CD4-positive, CD25-positive, alpha-beta regulatory T cell (primary cell): ENCODE data around the gene SPATA33. TPM values are rescaled to one million over a fixed set of nuclear protein-coding genes. Genes with fewer than 3 reads are reported as not detected.

Source experiments
- ATAC-seq, 2 donors: fragments of 150-1000 bp; cut with Tn5 transposase; one replicate each; pipeline ENCODE4 v1.10.0; 2021; ENCODE audit warnings: low read depth in 2 of 2, moderate number of reproducible peaks in 2 of 2, moderate library complexity in 1 of 2
- DNase-seq, 3 donors: peaks; one replicate each; pipeline versions ENCODE4 v3.0.0 to v3.0.0-alpha.2; 2012 to 2022; ENCODE audit warnings: mixed read lengths in 1 of 3
- H3K27ac ChIP-seq: one replicate; pipeline ENCODE4 v1.7.0; 2013; ENCODE audit warnings: mild to moderate bottlenecking, low read length; ENCODE audit not compliant: insufficient read depth, poor library complexity, severe bottlenecking
- H3K27me3 ChIP-seq: one replicate; pipeline ENCODE4 v1.7.0; 2013; ENCODE audit warnings: low read length; ENCODE audit not compliant: control insufficient read depth, insufficient read depth
- H3K36me3 ChIP-seq: one replicate; pipeline ENCODE4 v1.7.0; 2013; ENCODE audit warnings: mild to moderate bottlenecking, low read length, moderate library complexity; ENCODE audit not compliant: control insufficient read depth, insufficient read depth
- H3K4me1 ChIP-seq: 2 replicates; pipeline ENCODE4 v1.7.0; 2013; ENCODE audit warnings: mild to moderate bottlenecking, low read length; ENCODE audit not compliant: insufficient read depth, control insufficient read depth, poor library complexity, severe bottlenecking
- H3K4me3 ChIP-seq: one replicate; pipeline ENCODE4 v1.7.0; 2013; ENCODE audit warnings: low read depth, mild to moderate bottlenecking, low read length, moderate library complexity
- H3K9me3 ChIP-seq, 2 experiments: 1 replicate in 1 of 2; 2 replicates in 1 of 2; pipeline ENCODE4 v1.7.0; 2013; ENCODE audit warnings: low read length in 2 of 2, mild to moderate bottlenecking in 1 of 2, moderate library complexity in 1 of 2; ENCODE audit not compliant: control insufficient read depth in 2 of 2
- H3K27ac Mint-ChIP-seq, 3 donors: one replicate each; pipeline ENCODE4 v1.8.0; 2020 to 2022; ENCODE audit warnings: mild to moderate bottlenecking in 3 of 3, mixed read lengths in 3 of 3, moderate library complexity in 2 of 3
- H3K27me3 Mint-ChIP-seq: one replicate; pipeline ENCODE4 v1.8.0; 2022; ENCODE audit warnings: mild to moderate bottlenecking, mixed read lengths
- H3K36me3 Mint-ChIP-seq: one replicate; pipeline ENCODE4 v1.8.0; 2020; ENCODE audit warnings: mixed read lengths
- H3K4me1 Mint-ChIP-seq, 4 donors: one replicate each; pipeline ENCODE4 v1.8.0; 2020 to 2022; ENCODE audit warnings: mixed read lengths in 4 of 4, mild to moderate bottlenecking in 1 of 4
- H3K4me3 Mint-ChIP-seq, 4 donors: one replicate each; pipeline ENCODE4 v1.8.0; 2020 to 2022; ENCODE audit warnings: mild to moderate bottlenecking in 4 of 4, mixed read lengths in 4 of 4, moderate library complexity in 3 of 4
- H3K9me3 Mint-ChIP-seq, 7 donors: one replicate each; pipeline ENCODE4 v1.8.0; 2020 to 2022; ENCODE audit warnings: mixed read lengths in 7 of 7, mild to moderate bottlenecking in 3 of 7, moderate library complexity in 2 of 7
- polyA plus RNA-seq, 4 donors: library from polyadenylated mRNA; unstranded; fragments of 300-500 nt; fragmentation: Illumina TruSeq; gene quantifications; one replicate each; pipeline ENCODE4 v1.2.3, GENCODE V29; 2021
- total RNA-seq: library from RNA; stranded (reverse); gene quantifications from one replicate; pipeline ENCODE4 v1.2.3, GENCODE V29; 2022

SPATA33 gene
- total and polyA plus RNA-seq, 5 donors from 2014 or later, result 2.0 to 7.1 (median 3.7) TPM

DNA sequence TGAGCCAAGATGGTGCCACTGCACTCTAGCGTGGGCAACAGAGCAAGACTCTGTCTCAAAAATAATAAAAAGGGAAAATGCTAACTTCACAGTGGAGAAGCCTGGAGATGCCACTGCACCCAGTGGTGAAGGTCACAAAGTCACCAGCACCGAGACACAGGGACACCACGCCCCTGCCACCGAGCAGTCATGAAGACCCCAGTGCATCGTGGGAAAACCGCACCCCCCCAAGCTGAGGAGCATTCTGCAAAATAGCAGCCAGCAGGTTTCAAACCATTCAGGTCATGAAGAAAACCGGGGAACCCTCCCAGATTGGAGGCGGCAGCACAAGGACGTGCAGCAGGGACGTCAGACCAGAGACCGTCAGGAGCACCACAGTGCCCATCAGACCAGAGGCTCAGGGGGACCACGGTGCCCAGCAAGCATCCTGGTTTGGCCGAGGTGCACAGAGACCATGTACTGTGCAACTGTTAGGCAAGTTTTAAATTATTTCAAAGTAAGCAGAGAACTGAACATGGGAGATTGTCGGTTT, 13.8 kb upstream of the SPATA33 start:
- no peak overlapping the region for H3K27ac Mint-ChIP-seq
- DNase-seq, result no peak
- H3K4me3 ChIP-seq, result no peak overlapping the region
- peaks cover 4% of the 10 kb centered on the region for H3K27me3 Mint-ChIP-seq
- H3K4me1 Mint-ChIP-seq, result peaks cover 5 to 8% (median 7%) of the 10 kb centered on the region in 4 donors
- H3K36me3 ChIP-seq, result peaks cover 31% of the 10 kb centered on the region
- H3K9me3 Mint-ChIP-seq, result peaks cover 0 to 2% (median 0%) of the 10 kb centered on the region in 7 donors
- peaks cover 14% of the 10 kb centered on the region for H3K36me3 Mint-ChIP-seq
- peak overlapping the region in 1 of 4 donors; percentile 51 for H3K4me3 Mint-ChIP-seq
- no peaks in the 10 kb centered on the region for H3K27me3 ChIP-seq
- H3K9me3 ChIP-seq, result no peaks in the 10 kb centered on the region
- peaks cover 6% of the 10 kb centered on the region for H3K4me1 ChIP-seq
- H3K27ac ChIP-seq, result no peak overlapping the region
- ATAC-seq, result no peak

- ATAC-seq (no peak), DNase-seq (no peak)
- H3K27ac Mint-ChIP-seq, result peak overlapping the region in 2 of 3 donors; percentile 43 to 55
- Histone ChIP-seq H3K9me3 (no peaks in the 10 kb centered on the region), H3K4me3 (no peak overlapping the region), H3K36me3 (peaks cover 36% of the 10 kb centered on the region), H3K4me1 (peaks cover 6% of the 10 kb centered on the region), H3K27ac (no peak overlapping the region), H3K27me3 (no peaks in the 10 kb centered on the region)
- H3K9me3 Mint-ChIP-seq, result peaks cover 0 to 2% (median 0%) of the 10 kb centered on the region in 7 donors
- peaks cover 18% of the 10 kb centered on the region for H3K36me3 Mint-ChIP-seq
- no peak overlapping the region for H3K4me3 Mint-ChIP-seq
- peaks cover 5 to 8% (median 7%) of the 10 kb centered on the region in 4 donors for H3K4me1 Mint-ChIP-seq
- H3K27me3 Mint-ChIP-seq, result peaks cover 4% of the 10 kb centered on the region
These were observed 12.5 kb upstream of the SPATA33 start for GRCh38 chr16:89645122-89645521.

DNA sequence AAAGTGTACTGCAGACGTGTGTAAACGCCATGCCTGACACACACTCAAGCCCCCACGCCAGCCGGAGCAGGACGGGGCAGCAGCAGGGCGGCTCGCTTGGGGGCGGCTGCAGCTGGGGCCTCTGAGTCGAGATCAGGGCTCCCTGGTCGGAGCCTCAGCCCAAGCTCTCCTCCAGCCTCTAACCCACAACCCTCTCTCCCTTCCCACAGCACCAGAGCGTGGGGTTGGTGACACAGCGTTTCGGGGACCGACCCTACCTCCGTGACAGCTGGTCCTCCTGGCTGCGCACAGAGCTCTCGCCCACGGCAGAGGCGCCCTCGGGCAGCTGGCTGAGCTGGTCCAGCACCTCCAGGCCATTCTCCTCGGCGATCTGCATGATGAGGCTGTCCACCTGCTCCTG, 11.4 kb upstream of the SPATA33 start:
- Histone ChIP-seq H3K9me3 (no peaks in the 10 kb centered on the region), H3K4me1 (peaks cover 1% of the 10 kb centered on the region), H3K4me3 (no peak overlapping the region), H3K27ac (no peak overlapping the region), H3K36me3 (peaks cover 43% of the 10 kb centered on the region), H3K27me3 (no peaks in the 10 kb centered on the region)
- no peak for DNase-seq
- Mint-ChIP-seq H3K9me3 (peaks cover 0 to 2% (median 0%) of the 10 kb centered on the region in 7 donors), H3K27ac (no peak overlapping the region), H3K4me3 (no peak overlapping the region), H3K4me1 (peaks cover 0 to 3% (median 1%) of the 10 kb centered on the region in 4 donors), H3K27me3 (no peaks in the 10 kb centered on the region), H3K36me3 (peaks cover 18% of the 10 kb centered on the region)
- ATAC-seq, result no peak

- Mint-ChIP-seq H3K36me3 (peaks cover 18% of the 10 kb centered on the region), H3K9me3 (peaks cover 0 to 2% (median 0%) of the 10 kb centered on the region in 7 donors), H3K4me3 (no peak overlapping the region), H3K4me1 (peaks cover 0 to 2% (median 0%) of the 10 kb centered on the region in 4 donors), H3K27me3 (no peaks in the 10 kb centered on the region), H3K27ac (no peak overlapping the region)
- no peak for ATAC-seq
- Histone ChIP-seq H3K4me3 (no peak overlapping the region), H3K27ac (no peak overlapping the region), H3K27me3 (no peaks in the 10 kb centered on the region), H3K36me3 (peaks cover 49% of the 10 kb centered on the region), H3K9me3 (no peaks in the 10 kb centered on the region), H3K4me1 (no peaks in the 10 kb centered on the region)
- no peak for DNase-seq
These were observed 10.7 kb upstream of the SPATA33 start for GRCh38 chr16:89646906-89647305.

DNA sequence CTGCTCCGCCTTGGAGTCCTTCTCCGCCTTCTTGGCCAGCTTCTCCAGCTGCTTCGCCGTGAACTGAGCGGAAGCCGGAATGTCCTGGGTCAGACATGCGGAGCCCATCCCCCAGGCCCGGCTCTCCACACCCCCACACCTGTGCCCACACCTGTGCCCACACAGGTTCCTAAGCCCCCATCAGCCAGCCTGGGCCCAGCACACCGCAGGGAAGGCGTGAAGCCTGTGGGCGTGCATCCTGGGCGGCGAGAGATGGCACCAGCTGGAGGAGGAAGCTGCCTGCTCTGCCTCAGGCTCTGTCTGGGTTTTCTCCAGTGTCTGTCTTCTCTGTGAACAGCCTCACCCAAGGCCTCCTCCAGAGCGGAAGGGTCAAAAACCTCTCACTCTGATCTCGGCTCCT, 6.1 kb upstream of the SPATA33 start:
- H3K4me3 ChIP-seq, result no peak overlapping the region
- H3K4me1 ChIP-seq, result peaks cover 5% of the 10 kb centered on the region
- no peak overlapping the region for H3K27ac ChIP-seq
- Mint-ChIP-seq H3K27me3 (no peaks in the 10 kb centered on the region), H3K36me3 (peaks cover 6% of the 10 kb centered on the region), H3K4me1 (peaks cover 0 to 25% (median 9%) of the 10 kb centered on the region in 4 donors), H3K27ac (no peak overlapping the region), H3K4me3 (no peak overlapping the region), H3K9me3 (peaks cover 0 to 2% (median 0%) of the 10 kb centered on the region in 7 donors)
- ATAC-seq (no peak), DNase-seq (no peak)
- H3K36me3 ChIP-seq, result peaks cover 33% of the 10 kb centered on the region
- no peaks in the 10 kb centered on the region for H3K27me3 ChIP-seq
- H3K9me3 ChIP-seq, result no peaks in the 10 kb centered on the region

- H3K36me3 ChIP-seq, result peaks cover 26% of the 10 kb centered on the region
- Mint-ChIP-seq H3K4me3 (peak overlapping the region; percentile 45 to 69 (median 63)), H3K27ac (peak overlapping the region in 2 of 3 donors; percentile 17 to 80), H3K36me3 (peaks cover 5% of the 10 kb centered on the region), H3K9me3 (no peaks in the 10 kb centered on the region), H3K4me1 (peaks cover 0 to 35% (median 14%) of the 10 kb centered on the region in 4 donors), H3K27me3 (no peaks in the 10 kb centered on the region)
- no peaks in the 10 kb centered on the region for H3K9me3 ChIP-seq
- no peak for DNase-seq
- H3K27me3 ChIP-seq, result no peaks in the 10 kb centered on the region
- H3K4me3 ChIP-seq, result no peak overlapping the region
- no peak overlapping the region for H3K27ac ChIP-seq
- H3K4me1 ChIP-seq, result peaks cover 21% of the 10 kb centered on the region
- no peak for ATAC-seq
These were observed 3.9 kb upstream of the SPATA33 start for GRCh38 chr16:89653656-89654295.

GRCh38 chr16:89655062-89655643, 2.5 kb upstream of the SPATA33 start:
- H3K4me1 Mint-ChIP-seq, result peaks cover 0 to 40% (median 16%) of the 10 kb centered on the region in 4 donors
- peak overlapping the region in 2 of 3 donors; percentile 38 to 75 for H3K27ac Mint-ChIP-seq
- peak overlapping the region; percentile 61 to 89 (median 84) for H3K4me3 Mint-ChIP-seq
- no peaks in the 10 kb centered on the region for H3K27me3 Mint-ChIP-seq
- H3K9me3 Mint-ChIP-seq, result no peaks in the 10 kb centered on the region
- Histone ChIP-seq H3K27ac (no peak overlapping the region), H3K36me3 (peaks cover 21% of the 10 kb centered on the region), H3K27me3 (no peaks in the 10 kb centered on the region), H3K4me3 (no peak overlapping the region), H3K9me3 (no peaks in the 10 kb centered on the region), H3K4me1 (peaks cover 23% of the 10 kb centered on the region)
- ATAC-seq (no peak), DNase-seq (no peak)
- H3K36me3 Mint-ChIP-seq, result no peaks in the 10 kb centered on the region
